Measurements from ENCODE around the gene CYFIP1.

The CYFIP1 gene

DNA sequence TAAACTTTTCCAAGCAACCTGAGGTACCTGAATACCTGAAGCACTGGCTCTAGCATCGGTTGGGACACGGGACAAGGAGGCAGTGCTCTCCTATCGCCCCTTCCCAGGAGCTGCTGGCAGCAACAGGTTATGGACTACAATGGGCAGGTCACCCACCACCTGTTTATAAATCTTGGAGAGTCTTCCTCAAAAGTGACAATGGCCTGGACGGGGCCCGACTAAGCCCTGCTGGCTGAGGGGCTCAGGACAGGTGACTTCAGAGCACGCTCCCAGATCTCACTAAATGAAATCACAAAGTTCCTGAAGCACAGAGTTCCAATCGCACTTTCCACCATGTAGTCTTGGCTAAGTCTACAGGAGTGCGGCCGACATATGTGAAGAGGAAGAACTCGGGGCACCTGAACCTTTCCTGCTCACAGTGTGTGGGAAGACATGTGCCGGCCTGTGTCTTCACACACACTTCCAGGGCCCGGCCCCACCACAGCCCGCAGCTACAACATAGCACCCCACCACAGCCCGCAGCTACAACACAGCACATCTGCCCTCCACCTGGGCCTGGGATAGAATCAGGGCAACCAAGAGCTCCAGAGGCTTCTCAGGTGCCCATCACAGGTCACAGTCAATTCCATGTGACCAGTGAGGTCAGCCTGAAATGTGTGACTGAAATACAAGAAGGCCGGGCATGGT is 12.9 kb downstream of the CYFIP1 start:
- no peak for DNase-seq

GRCh38 chr15:22966321-22967083 is 13.7 kb downstream of the CYFIP1 start:
- no peak for DNase-seq

DNA sequence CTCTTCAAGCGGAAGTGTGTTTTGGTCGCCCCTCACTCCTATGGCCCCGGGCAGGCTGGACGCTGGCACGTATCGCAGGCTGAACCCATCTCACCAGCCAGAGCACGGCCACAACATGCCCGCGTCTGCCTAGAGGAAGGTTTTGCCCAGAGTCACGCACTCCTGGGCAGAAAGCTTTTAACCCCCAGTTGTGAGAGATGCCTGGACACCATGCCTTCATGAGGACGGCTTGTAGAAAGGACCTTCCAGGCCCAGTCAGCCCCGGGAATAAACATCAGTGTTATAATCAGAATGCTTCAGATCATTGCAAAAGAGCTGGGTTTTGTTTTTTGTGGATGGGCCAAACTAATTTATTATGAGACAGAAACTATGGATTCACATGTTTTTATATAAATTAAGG is 16.5 kb downstream of the CYFIP1 start:
- DNase-seq = no peak

- DNase-seq = no peak
Measured at GRCh38 chr15:22962611-22963010, 17.6 kb downstream of the CYFIP1 start.

DNA sequence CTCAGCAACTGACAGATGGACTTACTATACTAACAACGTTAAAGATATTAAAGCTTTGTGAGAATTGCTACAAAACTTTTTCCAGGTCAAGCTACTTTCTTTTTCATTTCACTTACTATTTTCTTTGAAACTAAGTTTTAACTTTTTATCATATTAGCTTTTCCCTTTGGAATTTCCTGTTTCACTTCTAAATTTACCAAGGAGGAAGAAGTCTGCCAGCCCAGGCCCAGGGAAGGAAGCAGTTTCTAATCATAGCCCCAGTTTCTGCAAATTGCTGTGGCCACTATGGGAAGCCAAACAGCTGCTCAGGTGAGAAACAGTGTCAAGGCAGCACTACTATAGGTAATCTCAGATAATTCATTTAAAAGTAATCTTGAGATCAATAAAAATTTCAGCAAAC is 18.4 kb downstream of the CYFIP1 start:
- DNase-seq = no peak

DNA sequence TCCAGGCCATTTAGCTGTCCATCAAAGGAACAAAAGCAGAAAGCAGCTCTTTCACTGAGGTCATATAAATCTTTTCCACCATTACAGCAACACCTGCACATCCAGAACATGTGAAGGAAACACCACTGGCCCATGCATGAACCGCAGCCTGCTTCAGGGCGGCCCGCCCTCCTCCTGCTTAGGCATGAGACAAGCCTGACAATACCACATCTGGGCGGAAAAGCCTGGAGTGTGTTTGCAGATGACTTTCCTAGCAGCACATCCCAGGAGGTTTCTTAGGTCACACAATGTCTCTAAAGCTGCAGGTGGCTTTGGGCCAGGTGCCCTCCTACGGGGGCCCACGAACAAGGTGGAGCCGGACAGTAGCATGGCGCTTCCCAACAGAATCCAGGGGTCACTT is 19.6 kb downstream of the CYFIP1 start:
- DNase-seq = no peak

DNA sequence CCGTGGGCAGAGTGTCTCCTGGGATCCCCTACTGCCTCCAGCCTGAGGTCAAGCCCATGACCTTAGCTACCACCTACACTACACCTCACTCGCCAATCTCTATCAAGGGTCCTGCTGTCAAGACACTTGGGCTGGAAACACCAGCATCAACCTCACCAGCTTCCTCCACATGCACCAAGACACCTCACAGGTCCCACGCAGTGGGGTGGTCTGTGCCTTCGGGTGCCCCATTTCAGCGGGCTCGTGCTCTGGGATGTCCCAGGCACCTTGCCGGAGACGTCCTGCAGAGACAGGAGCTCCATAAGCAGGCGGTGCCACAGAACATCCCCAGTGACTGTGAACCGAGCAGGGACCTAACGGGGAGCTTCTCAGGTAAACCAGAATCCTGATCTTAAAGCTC is 20.0 kb downstream of the CYFIP1 start:
- no peak for DNase-seq

GRCh38 chr15:22959321-22960101 is 20.7 kb downstream of the CYFIP1 start:
- no peak for DNase-seq

- no peak for DNase-seq
Measured at GRCh38 chr15:22958487-22959280, 21.5 kb downstream of the CYFIP1 start.

DNA sequence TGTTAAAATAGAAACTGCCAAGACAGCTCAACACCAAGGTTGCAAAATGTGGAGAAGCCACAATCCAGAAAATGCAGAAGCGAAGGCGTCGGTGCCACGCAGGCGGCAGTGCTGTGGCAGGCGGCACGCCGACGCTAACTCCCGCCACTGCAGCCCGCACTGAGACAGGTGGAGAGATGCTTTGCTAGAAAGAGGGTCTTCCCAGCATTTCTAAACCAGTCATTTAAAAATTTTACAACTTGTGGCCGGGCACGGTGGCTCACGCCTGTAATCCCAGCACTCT is 23.2 kb downstream of the CYFIP1 start:
- no peak for DNase-seq

- no peak for DNase-seq
Measured at GRCh38 chr15:22956257-22956977, 23.8 kb downstream of the CYFIP1 start.

DNA sequence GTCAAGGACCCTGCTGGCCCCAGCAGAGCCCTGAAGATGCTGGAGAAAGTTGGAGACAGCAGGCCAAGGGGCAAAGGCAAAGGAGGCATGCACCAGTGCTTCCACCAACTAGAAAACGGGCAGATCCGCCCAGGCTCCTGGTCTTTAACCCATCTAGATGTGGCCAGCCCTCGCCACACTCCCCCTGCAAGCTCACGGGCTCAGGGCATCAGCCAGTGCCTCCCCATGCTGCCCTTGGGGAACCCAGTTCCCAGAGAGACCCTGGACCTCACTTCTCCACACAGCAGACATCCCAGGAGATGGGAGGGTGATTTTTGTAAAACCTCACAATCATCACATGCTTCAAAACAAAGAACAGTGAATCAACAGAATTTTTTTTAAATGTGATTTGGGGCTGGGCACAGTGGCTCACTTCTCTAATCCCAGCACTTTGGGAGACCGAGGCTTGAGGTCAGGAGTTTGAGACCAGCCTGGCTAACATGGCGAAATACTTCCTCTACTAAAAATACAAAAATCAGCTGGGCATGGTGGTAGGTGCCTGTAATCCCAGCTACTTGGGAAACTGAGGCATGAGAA is 24.5 kb downstream of the CYFIP1 start:
- no peak for DNase-seq

DNA sequence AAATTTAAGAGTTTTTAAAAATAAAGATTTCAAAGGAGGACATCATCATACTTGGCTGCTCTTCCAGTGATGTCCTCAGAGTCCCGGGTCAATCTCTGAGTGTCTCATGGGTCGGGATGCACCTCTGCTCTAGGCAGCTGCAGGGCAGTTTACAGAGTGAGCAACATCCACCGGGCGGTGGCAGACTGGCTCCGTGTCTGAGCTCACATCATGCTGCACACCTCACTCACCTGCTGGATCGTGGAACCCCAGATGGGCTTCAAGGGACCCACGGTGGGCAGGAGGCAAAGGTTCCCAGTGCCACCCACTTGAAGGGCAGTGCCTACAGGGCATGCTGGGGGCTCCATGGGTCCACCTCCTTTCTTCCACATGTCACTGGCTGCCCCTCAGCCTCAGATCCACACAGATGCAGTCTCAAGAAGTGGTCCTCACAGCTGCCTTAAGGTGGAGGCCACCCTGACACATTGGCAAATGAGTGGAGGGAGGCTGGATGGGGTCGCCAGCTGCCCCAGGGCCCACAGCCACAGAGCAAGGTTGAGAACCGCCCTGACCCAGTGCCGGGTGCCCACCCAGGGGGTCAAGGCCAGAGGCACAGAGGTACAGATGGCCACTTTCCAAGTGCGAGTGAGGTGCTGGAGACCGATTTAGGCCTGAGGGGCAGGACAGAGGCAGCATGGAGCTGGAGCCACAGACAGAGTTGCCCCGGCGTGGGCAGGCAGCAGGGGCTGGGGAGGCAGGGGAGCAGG is 25.2 kb downstream of the CYFIP1 start:
- no peak for DNase-seq

DNA sequence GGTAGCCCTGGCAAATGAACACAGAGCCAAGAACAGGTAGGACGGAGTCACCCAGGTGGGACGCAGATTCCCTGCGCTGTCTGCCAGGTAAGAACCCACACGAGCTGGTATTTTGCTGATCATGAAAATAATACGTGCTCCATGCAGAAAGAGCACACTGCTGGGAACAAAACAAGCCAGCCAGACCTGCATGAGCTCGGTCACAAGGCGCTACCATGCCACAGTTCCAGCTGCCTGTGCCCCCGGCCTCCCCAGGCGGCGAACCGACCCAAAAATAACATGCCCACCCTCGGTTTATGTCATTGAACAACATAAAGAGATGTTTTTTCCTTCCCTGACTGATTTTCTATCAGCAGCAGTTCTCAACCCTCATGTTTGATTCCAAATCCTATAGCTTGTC is 25.8 kb downstream of the CYFIP1 start:
- DNase-seq = no peak

DNA sequence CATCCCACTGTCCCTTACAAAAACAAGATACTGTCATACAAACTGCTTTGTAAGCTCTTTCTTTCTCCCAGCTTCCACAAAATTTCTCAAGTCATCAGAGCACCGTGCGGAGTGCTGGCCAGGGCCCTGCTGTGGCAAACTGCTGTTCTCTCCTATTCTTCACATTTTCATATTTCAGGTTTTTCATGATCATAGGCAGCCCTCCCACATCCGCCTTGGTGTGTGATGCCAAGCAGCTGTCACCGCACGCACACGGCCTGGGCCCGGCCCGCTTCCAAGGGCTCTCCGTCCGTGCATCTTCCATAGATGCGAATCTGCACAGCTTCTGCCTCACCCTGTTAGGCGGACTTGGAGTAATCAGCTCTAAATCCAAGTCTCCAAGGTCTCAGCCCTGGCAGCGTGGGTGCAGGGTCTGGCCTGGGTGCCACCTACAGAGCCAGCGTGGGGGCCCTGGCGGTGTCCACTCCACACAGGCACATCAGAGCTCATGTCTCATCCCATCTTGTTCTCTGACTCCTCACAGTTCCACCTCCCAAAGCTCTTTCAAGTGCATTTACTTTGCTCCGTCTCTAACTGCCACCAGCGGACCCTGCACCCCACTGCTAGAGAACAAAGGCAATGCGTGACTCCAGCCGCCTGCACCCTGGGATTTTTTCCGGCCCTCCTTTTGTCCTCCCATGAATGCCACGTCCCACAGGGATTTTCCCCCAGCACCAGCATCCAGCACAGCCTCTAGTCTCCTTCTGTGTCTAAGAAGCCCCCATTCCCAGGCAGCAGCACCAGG is 27.2 kb downstream of the CYFIP1 start:
- no peak for DNase-seq

GRCh38 chr15:22951381-22952280 is 28.5 kb downstream of the CYFIP1 start:
- no peak for DNase-seq

DNA sequence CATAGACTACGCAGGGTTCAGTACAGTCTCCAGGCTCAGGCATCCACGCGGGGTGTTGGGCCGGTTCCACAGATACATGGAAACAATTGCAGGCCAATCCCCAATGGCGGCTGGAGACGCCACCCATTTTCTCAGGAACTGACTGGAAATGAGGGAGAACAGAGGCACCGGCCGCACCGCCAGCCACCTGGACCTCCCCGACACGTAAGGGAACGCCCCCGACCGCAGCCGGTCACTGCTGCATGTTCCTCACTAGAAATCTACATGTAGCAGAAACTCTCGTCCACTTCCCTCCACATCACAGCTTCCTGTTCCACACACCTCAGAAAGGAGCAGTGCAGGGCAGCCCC is 29.2 kb downstream of the CYFIP1 start:
- no peak for DNase-seq

- DNase-seq = no peak
Measured at GRCh38 chr15:22950256-22950990, 29.7 kb downstream of the CYFIP1 start.

- DNase-seq = no peak
Measured at GRCh38 chr15:22949074-22949547, 31.1 kb downstream of the CYFIP1 start.
